OCI-LY7 (cell line): Measurements from ENCODE around the gene MUC5B.

Source experiments
- CTCF ChIP-seq: fragments of 200-600 bp; sonication (generic); conservative IDR thresholded peaks from 2 replicates; pipeline ENCODE4 v1.5.1; 2014; ENCODE audit warnings: mild to moderate bottlenecking, antibody characterized with exemption, low read length, moderate library complexity, mixed read lengths
- EZH2phosphoT487 ChIP-seq: fragments of 200-600 bp; sonication (generic); IDR thresholded peaks from 2 replicates; pipeline ENCODE4 v1.6.1; 2018; ENCODE audit warnings: low read depth, borderline replicate concordance, mild to moderate bottlenecking, mixed run types, antibody characterized with exemption, low read length, moderate library complexity, mixed read lengths

GRCh38 chr11:1208394-1209261, 14.2 kb upstream of the MUC5B start:
- TF ChIP-seq CTCF (no peak), EZH2phosphoT487 (no peak)
